ENCODE results near the gene DAW1.
"Not testable (repeated sequence)": the region's sequence is repeated elsewhere in the genome, so short reads cannot be mapped to it uniquely, and the experiment has no call there.

DAW1 gene

GRCh38 chr2:227871375-227871791 is at the start of gene DAW1:
Gene DAW1, plus strand, starts transcription at chr2:227871631. Its CDS starts 59 bp downstream, at chr2:227871690.
- no peak for DNase-seq (ENCODE audit: low read depth)

GRCh38 chr2:227822416-227823003 is 48.9 kb upstream of the DAW1 start:
- DNase-seq (ENCODE audit: low read depth) = no peak

GRCh38 chr2:227823922-227824321 is 47.5 kb upstream of the DAW1 start:
- DNase-seq (ENCODE audit: low read depth) = no peak

GRCh38 chr2:227824711-227825110 is 46.7 kb upstream of the DAW1 start:
- no peak for DNase-seq (ENCODE audit: low read depth)

GRCh38 chr2:227826019-227826521 is 45.4 kb upstream of the DAW1 start:
- DNase-seq (ENCODE audit: low read depth) = no peak

- no peak for DNase-seq (ENCODE audit: low read depth)
These were observed 44.9 kb upstream of the DAW1 start for GRCh38 chr2:227826563-227826962.

GRCh38 chr2:227827143-227827542 is 44.3 kb upstream of the DAW1 start:
- no peak for DNase-seq (ENCODE audit: low read depth)

- no peak for DNase-seq (ENCODE audit: low read depth)
These were observed 42.9 kb upstream of the DAW1 start for GRCh38 chr2:227828477-227828912.

GRCh38 chr2:227829337-227829736 is 42.1 kb upstream of the DAW1 start:
- DNase-seq (ENCODE audit: low read depth) = no peak

GRCh38 chr2:227834423-227834822 is 37.0 kb upstream of the DAW1 start:
- no peak for DNase-seq (ENCODE audit: low read depth)

- no peak for DNase-seq (ENCODE audit: low read depth)
These were observed 36.3 kb upstream of the DAW1 start for GRCh38 chr2:227834916-227835650.

GRCh38 chr2:227839339-227840129 is 31.9 kb upstream of the DAW1 start:
- not testable (repeated sequence) for DNase-seq (ENCODE audit: low read depth)

- no peak for DNase-seq (ENCODE audit: low read depth)
These were observed 24.6 kb upstream of the DAW1 start for GRCh38 chr2:227846831-227847230.

- no peak for DNase-seq (ENCODE audit: low read depth)
These were observed 23.3 kb upstream of the DAW1 start for GRCh38 chr2:227848146-227848545.

GRCh38 chr2:227848586-227848985 is 22.8 kb upstream of the DAW1 start:
- no peak for DNase-seq (ENCODE audit: low read depth)

GRCh38 chr2:227849906-227850305 is 21.5 kb upstream of the DAW1 start:
- no peak for DNase-seq (ENCODE audit: low read depth)

- DNase-seq (ENCODE audit: low read depth) = no peak
These were observed 18.2 kb upstream of the DAW1 start for GRCh38 chr2:227853204-227853629.

- no peak for DNase-seq (ENCODE audit: low read depth)
These were observed 17.6 kb upstream of the DAW1 start for GRCh38 chr2:227853765-227854271.

- DNase-seq (ENCODE audit: low read depth) = no peak
These were observed 16.0 kb upstream of the DAW1 start for GRCh38 chr2:227855440-227855839.

GRCh38 chr2:227856697-227857096 is 14.7 kb upstream of the DAW1 start:
- no peak for DNase-seq (ENCODE audit: low read depth)

GRCh38 chr2:227860221-227860641 is 11.2 kb upstream of the DAW1 start:
- no peak for DNase-seq (ENCODE audit: low read depth)

GRCh38 chr2:227861011-227861410 is 10.4 kb upstream of the DAW1 start:
- no peak for DNase-seq (ENCODE audit: low read depth)
